HG03064 (cell line): Measurements from ENCODE around the gene ITGA8.
"Not testable (repeated sequence)": the region's sequence is repeated elsewhere in the genome, so short reads cannot be mapped to it uniquely, and the experiment has no call there.

Experiments
- ATAC-seq: cut with Tn5 transposase; IDR thresholded peaks from one replicate; pipeline ENCODE4 v1.9.1; 2021; ENCODE audit warnings: low read depth; ENCODE audit not compliant: unreplicated experiment

The ITGA8 gene

DNA sequence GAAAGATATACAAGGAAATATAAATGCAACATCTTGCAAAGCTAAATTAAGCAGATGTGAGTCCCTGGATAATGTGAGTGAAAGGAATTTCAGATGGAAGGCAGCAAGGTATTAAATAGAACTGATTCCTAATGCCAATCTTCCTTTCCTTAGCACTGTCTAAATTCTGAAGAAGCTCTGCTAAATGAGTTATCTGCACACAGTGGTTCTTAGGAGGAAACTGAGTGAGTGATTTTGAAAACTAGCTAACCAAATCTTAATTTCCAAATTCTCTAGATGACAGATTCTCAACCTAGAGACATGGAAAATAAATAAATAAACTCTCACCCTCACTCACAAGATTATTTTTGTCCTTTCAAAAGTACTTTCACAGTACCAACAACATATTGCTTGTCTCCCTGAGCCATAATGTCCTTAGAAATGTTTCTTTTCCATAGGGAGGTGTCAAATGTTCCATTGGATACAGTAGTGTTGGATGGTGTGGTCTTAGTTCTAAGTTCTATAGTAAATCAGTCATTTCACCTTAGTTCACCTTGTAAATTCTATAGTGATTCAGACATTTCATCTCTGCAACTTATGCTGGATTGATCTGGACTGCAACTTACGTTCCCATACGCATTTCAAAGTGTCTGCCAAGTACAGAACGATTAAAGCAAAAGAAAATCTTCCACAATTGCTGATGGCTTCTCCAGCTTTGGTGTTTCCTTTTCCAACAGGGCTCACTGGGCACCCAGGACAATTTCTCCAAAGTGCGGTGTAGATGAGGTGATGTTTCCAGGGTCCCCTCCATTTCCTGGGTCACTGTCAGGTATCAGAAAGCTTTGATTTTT, 203.3 kb downstream of the ITGA8 start:
- ATAC-seq = no peak

DNA sequence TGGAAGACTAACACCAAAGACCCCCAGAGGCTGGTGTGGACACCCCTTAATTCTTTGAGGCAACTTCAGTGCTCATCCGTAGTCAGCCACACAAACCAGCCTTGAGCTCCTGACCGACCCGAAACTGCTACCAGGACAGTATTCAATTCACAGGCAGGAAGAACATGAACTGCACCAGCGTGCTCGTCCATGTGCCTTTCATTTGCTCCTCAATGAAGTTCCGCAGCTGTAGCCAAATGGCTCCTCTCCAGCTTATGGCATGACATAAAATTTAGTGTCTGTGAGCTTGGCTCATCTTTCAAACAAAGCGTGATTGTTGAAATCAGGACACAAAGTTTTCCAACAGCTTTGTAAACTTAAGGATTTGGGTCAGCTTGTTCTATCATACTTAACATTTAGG, 204.5 kb downstream of the ITGA8 start:
- no peak for ATAC-seq

DNA sequence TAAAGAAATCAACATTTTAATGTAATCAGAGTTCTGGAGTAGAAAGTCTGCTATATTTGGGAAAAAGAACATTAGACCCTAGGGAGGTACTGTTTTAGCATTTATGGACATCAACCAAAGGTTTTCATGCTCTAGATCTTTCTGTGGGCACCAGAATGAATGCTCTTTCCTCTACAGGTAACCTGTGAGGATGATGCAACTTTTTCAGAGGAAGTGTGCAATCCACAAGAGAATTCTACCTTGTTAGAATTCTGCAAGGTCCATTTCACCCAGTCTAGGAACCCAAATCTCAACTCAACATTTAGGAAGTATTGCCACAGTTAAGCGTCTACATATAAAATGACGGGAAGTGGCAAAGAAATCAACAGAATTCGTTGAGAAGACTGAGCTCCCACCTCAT, 208.8 kb downstream of the ITGA8 start:
- ATAC-seq = no peak

GRCh38 chr10:15505329-15505728, 214.4 kb downstream of the ITGA8 start:
- ATAC-seq = no peak

DNA sequence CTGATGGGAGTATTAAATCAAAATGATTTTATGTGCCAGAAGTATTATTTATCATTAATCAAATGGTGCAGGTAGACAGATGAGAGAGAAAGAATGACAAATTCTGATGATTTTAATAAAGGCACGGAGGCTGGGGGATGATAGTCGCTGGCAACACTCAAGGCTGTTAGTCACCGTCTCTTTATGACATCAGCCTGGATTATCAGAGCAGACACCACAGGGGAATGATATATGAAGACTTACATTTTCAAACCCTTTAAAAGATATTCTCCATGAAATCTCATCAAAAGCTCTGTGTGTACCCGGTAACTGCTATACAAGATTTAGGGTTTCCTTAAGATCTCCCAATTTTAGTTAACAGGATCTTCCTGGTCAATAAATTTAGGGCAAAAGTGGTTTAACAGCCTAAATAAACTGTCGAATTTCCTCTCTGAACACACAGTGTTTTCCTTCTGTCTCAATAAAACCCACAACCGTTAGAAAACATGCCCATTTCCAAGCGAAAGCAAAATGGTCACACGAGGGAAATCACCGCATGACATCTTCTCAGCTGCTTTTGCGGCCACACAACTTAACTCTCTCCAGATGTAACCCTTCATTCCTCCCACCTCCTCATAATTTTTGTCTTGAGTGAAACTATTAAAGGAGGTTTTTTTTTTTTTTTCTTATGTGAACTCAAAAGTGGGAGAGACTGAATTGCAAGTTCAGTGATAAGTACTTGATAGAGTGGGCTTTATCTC, 215.5 kb downstream of the ITGA8 start:
- no peak for ATAC-seq

- no peak for ATAC-seq
These were observed 224.7 kb downstream of the ITGA8 start for GRCh38 chr10:15494850-15495506.

GRCh38 chr10:15491856-15492642, 227.7 kb downstream of the ITGA8 start:
- no peak for ATAC-seq

- ATAC-seq = no peak
These were observed 230.3 kb downstream of the ITGA8 start for GRCh38 chr10:15489431-15489830.

- no peak for ATAC-seq
These were observed 232.3 kb downstream of the ITGA8 start for GRCh38 chr10:15487376-15487775.

DNA sequence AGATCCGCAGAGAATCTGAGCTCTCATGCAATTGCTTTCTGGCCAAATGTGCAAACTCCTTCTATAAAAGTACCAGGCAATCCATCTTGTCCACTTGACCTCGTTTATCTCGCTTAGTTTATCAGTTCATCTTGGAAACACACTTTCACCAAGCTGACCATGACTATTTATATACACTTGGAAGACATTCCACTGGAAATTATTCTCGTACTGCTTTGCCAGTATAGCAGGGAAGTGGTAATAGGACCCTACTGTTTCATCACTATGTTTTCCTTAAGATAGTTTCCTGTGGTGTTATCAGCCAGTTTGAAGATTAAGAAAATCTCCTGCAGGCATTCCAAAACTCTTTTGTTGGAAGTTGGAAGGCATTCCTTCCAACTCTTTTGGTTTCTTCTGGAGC, 233.3 kb downstream of the ITGA8 start:
- ATAC-seq = no peak

GRCh38 chr10:15485684-15486316, 233.9 kb downstream of the ITGA8 start:
- ATAC-seq = no peak

GRCh38 chr10:15485027-15485426, 234.7 kb downstream of the ITGA8 start:
- ATAC-seq = no peak

- no peak for ATAC-seq
These were observed 235.6 kb downstream of the ITGA8 start for GRCh38 chr10:15484128-15484527.

GRCh38 chr10:15483215-15484075, 236.3 kb downstream of the ITGA8 start:
- no peak for ATAC-seq

- ATAC-seq = no peak
These were observed 237.6 kb downstream of the ITGA8 start for GRCh38 chr10:15482156-15482555.

DNA sequence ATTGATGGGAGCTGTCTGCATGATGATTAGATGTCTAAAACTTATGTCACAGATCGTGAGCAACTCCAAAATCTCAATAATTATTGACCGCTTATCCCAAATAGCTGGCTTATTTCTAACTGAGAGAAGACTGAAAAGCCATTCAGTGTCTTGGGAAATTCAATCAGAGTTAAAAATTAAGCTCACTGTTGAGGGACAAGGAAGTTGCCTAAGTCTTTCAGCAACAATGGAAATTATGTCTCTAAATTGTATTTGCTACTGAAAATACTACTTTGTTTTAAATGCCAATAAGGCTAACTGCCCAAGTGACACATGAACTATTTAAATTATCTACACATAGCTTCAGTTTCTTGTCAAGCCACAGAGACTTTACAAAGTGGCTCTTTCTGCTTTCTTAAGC, 240.8 kb downstream of the ITGA8 start:
- ATAC-seq = no peak

DNA sequence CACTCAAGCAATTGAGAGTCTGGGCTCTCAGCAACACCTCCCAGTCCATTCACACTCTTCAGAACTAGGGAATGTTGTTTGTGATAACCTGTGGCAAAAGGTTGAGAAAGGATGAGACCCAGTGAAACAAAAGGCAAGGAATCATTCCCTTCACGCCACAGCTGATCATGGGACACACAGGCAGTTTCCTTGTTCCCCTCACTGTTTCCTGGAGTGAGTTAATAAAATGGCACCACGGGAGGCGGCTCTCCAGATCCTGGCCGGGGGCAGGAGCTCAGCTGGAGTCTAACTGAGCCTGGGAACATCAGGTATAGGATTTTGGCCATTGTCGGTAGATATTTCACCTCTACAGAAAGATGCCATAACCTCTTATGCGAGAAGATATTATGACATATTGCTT, 241.3 kb downstream of the ITGA8 start:
- no peak for ATAC-seq

DNA sequence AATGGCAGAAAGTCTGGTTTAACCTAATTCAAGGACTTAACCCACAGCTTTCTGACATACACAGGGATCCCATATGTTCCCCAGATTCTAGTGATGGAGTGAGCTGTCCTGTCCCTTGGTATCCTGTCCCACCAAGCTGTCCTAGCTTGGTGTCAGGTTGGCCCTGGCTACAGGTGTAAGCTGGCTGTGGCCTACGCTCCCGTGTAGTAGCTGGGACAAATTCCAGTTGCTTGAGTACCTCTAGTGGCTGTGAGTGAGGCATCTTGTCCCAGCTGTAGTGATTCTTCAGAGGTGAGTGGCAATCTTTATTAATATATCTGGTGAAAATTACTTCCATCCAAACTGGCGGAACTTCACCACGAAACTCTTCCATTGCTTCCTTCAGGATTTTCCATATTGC, 243.4 kb downstream of the ITGA8 start:
- ATAC-seq = no peak

DNA sequence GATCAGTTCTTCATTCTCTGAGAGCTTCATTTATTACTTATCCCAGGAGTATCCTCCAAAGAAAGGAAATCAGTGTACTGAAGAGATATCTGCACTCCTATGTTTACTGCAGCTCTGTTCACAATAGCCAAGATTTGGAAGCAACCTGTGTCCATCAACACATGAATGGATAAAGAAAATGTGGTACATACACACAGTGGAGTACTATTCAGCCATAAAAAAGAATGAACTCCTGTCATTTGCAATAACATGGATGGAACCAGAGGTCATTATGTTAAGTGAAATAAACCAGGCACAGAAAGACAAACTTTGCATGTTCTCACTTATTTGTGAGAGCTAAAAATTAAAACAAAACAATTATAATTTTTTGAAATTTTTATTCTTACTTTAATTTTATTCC, 244.3 kb downstream of the ITGA8 start:
- ATAC-seq = not testable (repeated sequence)
